A673 (cell line): Measurements from ENCODE around the gene TUBB4A.

Experiments
- CTCF ChIP-seq: fragments of 300-800, 200-600 bp; sonication (generic); conservative IDR thresholded peaks from 2 replicates; pipeline ENCODE4 v1.5.1; 2017; ENCODE audit warnings: low read depth, mild to moderate bottlenecking, antibody characterized with exemption, low read length, moderate library complexity, mixed read lengths
- EZH2 ChIP-seq: fragments of 200-600 bp; sonication (generic); IDR thresholded peaks from 2 replicates; pipeline ENCODE4 v1.6.1; 2017; ENCODE audit warnings: borderline replicate concordance, low read depth, mild to moderate bottlenecking, mixed read lengths, antibody characterized with exemption, low read length; ENCODE audit not compliant: poor library complexity, severe bottlenecking

DNA sequence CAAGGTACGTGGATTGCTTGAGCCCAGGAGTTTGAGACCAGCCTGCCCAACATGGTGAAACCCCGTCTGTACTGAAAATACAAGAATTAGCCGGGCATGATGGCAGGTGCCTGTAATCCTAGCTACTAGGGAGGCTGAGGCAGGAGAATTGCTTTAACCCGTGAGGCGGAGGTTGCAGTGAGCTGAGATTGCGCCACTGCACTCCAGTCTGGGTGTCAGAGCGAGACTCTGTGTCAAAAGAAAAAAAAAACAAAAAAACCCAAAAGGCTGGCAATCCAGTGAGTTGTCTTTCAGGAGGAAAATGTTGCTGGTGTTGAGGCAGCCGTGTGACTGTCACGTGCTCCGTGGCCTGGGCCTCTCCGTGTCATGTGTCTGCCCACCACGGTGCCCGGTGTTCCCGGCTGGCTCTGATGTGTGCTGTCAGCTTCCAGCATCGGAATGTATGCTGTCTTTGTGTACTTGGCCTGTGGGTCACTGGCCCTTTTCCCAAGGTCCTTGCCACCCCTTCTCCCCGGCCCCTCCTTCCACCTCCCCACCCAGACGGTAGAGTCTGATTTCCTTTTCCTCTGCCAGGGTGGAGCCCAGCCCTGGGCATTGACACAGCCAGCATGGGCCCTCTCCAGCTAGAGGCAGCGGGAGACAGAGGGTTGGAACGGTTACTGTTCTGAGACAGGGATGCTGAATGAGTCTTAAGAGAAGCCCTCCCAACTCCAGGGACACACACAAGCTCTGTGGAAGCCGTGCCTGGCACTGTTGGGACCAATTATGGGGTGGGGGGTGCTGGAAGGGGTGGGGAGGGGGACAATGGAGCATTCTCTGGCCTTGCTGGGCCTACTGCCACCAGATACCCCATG is 7.2 kb upstream of the TUBB4A start:
- TF ChIP-seq CTCF (no peak), EZH2 (no peak)
